HG02840 (cell line): ENCODE measurements around the gene EPHB2.

Experiments
- ATAC-seq: cut with Tn5 transposase; IDR thresholded peaks from one replicate; pipeline ENCODE4 v1.9.1; 2021; ENCODE audit warnings: mild to moderate bottlenecking, moderate library complexity, moderate number of reproducible peaks; ENCODE audit not compliant: unreplicated experiment, low FRiP score

Gene EPHB2

DNA sequence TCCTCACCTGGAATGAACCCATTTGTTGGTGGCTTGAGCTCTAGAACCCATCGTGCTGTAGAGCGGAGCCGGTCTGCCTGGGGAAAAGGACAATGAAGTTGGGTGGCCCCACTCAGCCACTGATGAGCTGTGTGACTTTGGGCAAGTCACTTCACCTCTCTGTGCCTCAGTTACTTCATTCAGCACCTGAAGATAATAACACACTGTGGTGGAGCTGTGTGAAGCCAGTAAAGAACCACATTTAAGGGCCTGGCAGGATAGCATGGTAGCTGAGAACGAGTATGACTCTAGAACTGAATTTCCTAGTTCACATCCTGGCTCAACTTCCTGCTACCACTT, 37.1 kb downstream of the EPHB2 start:
- ATAC-seq = no peak

GRCh38 chr1:22749503-22749902, 38.9 kb downstream of the EPHB2 start:
- no peak for ATAC-seq

DNA sequence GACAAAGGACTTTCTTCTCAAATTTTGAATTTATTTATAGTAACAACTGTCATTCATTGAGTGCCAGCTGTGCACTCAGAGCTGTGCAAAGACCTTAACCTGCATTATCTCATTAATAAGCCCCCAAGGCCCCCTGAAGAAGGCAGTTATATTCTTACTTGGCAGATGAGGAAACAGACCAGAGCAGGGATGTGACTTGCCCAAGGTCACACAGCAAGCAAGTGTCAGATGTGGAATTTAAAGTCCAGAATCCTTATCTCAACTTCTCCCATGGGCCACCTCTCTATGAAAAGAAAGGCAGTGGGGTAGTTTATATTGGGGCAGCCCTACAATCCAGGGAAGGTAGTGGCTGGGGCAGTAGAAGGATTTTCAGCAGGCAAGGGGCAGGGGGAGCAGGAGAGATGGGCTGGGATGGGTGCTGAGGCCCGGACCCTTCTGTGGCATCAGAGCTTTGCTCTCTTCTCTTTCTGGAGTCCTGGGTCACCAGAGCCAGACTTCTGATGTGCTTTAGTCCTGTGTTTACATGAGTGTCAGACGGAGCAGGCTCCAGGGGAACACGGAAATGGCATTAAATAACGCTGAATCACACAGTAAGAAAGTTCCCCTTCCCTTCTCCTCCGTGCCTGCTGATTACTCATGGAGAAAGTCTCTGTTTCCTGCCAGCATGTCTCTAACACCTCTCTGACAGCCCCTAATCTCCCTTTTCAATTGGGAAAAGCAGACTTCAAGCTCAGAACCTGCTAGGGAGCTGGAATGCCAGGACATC, 39.5 kb downstream of the EPHB2 start:
- no peak for ATAC-seq

DNA sequence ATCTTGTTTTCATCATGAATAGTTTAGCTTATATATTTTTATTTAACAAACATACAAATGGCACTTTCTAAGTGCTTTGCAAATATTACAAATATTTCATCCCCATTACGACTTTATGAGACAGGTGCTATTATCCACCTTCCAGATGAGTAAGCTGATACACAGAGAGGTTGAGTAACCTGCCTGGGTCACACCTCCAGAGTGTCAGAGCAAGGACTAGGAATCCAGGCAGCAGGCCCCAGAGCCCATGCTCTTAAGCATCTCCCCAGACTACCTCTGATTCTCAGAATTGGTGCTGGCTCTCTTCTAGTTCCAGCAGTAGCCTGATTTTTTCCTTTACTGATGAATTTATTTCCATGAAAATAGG, 40.0 kb downstream of the EPHB2 start:
- no peak for ATAC-seq

GRCh38 chr1:22751124-22751531, 40.5 kb downstream of the EPHB2 start:
- no peak for ATAC-seq

DNA sequence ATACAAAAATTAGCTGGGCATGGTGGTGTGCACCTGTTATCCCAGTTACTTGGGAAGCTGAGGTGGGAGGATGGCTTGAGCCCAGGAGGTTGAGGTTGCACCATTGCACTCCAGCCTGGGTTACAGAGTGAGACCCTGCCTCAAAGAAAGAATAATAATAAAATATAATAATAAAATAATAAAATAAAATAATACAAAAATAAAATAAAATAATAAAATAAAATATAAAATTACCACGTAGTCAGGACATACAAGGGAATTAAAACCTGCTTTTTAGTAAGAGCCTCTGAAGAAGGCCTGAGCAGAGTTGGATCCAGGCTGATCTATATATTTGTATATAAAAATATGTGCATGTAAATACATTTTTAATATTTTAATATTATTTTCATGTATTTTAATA, 41.7 kb downstream of the EPHB2 start:
- no peak for ATAC-seq

DNA sequence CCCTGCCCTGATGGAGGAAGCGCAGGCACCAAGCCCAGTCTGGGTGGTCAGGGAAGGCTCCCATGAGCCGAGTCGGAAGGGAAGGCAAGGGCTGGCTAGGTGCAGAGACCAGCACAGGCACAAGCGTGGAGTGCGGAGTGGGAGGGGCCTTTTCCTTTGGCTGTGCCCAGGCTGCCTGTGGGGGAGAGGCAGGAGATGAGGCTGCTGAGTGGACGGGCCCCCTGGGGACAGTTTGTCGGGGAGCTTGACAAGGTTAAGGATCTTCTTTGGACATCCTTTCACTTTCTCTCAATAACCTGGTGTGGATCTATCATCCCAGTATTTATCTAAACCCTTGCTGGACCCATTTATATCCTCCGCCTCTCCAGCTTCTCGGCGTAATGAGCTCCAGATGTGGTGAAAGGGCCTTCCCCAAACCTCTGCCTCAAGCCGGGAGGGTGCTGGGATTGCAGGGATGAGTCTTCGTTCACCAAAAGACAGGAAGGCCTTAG, 42.9 kb downstream of the EPHB2 start:
- no peak for ATAC-seq

DNA sequence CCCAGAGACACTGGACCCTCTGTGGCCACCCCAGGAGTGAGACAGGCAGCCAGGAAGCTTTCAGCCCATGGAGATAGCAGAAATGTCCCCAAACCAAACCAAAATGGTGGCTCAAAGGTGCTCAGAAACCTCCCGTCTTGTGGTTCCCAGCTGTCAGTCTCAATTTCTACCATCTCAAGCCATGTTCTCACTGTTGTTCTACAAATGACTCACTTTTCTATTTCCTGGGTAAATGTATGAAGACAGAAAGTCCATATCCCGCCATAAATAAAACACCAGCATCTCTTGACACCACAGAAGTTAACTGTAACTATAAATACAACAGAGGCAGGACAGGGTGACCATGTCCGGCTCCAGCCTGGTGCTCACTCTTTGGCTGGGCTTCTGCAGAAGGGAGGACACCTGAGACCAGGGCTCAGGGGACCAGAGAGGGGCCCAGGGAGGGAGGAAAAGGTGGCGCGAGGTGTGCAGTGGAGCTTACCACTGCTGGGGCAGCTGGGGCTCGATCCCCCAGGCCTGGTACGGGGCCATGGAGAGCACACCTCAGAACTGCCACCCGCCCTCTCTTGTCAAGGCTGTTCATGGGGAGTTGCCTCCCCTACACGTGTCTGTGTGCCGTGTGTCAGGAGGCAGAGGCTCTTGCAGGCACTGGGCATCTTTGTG, 43.6 kb downstream of the EPHB2 start:
- ATAC-seq = no peak

GRCh38 chr1:22754824-22755223, 44.2 kb downstream of the EPHB2 start:
- ATAC-seq = no peak

DNA sequence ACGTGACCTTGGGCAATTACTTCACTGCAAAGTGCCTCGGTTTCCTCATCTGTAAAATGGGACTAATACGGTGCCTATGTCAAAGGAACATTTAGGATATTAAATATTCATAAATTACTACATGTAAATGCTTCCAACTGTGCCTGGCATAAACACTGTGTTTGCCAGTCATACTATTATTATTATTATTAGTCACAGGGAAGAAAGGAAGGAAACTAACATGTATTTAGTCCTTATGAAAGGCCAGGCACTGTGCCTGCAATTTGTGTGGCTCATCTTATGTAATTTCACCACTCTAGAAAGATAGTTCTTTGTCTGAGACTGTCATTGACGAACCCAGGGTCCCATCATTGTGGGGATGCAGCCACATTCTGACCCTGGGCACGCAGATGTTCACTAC, 45.0 kb downstream of the EPHB2 start:
- no peak for ATAC-seq

DNA sequence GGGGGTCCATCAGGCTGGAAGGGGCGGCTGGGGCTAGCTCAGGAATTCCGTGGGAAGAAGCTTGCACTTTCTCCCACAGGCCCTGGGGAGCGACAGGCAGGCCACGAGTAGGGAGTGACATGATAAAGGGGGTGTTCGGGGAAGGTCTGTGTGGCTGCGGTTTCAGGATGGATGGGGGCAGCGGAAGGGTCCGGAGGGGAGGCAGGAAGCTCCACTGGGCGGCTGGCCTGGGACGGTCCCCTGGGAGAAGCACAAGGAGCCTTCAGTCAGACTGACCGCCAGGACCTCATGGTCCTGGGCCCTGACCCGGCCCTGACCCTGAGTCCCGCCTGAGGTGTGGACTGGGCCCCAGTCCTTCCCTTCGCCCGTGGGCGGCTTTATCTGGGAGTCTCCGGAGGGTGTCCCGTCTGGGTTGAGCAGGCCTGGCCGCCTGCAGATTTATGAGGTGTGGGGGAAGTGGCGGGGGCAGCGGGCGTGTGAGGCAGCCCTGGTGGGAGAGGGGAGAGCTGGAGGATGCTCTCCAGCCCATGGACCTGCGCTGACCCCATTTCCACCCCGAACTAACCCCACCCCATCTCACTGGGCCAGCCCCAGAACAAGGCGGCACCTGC, 45.6 kb downstream of the EPHB2 start:
- no peak for ATAC-seq

DNA sequence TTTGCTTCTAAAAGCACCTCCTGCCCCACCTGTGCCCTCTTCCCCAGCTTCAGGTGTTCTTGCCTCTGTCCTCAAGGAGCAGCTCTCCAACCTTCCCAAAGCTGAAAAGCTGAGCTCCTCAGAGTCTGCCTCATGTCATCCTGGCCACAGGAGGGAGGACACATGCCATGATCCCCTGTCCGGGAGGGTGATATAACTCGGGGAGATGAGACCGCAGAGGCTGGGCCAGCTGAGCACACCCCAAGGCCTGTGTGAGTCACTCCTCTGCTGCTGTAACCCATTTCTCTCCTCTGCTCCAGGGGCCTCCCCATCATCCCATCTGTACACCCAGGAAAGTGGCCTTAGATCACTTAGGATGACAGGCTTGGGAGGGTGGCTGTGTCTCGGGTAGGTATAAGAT, 49.8 kb downstream of the EPHB2 start:
- ATAC-seq = no peak

- ATAC-seq = no peak
Observed at GRCh38 chr1:22761101-22761500, 50.5 kb downstream of the EPHB2 start.

GRCh38 chr1:22761821-22762220, 51.2 kb downstream of the EPHB2 start:
- no peak for ATAC-seq

- ATAC-seq = no peak
Observed at GRCh38 chr1:22763487-22764200, 53.0 kb downstream of the EPHB2 start.

DNA sequence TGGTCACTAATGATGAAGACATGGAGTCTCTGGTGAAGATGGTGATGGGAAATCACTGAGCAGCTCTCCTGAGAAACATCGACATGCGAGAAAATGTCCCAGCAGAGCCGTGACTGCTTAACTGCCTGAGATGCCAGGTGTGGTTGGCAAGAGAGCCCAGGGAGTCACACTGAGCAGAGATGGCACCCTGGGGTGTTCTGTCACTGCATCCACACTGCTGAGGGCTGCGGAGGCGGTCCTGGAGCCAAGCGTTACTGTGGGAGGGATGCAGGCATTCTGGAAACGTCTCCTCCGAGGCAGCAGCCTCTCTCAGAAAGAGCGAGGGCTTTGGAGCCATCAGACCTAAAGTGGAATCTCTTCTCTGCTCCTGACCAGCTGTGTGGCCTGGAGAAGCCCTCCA, 57.2 kb downstream of the EPHB2 start:
- ATAC-seq = no peak

- no peak for ATAC-seq
Observed at GRCh38 chr1:22769932-22770331, 59.3 kb downstream of the EPHB2 start.

DNA sequence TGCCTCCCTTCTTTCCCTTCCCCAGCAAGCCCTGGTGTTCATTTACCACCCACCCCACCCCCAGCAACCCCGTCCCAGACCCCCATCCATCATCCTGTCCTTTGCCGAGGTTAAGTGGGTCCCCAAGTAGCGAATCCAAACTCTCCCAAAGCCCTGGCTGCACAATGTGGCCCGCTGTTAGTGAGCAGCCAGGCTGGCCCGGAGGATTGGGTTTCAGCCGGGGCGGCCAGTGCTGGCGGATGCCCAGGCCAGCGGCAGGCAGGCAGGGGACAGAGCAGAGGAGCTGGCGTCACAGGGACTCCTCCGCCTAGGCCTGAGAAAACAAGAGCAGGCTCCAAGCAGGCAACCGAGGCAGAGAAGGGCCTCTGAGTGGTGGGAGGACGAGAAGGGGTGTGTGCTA, 61.4 kb downstream of the EPHB2 start:
- ATAC-seq = no peak

- ATAC-seq = no peak
Observed at GRCh38 chr1:22773981-22774832, 63.6 kb downstream of the EPHB2 start.

DNA sequence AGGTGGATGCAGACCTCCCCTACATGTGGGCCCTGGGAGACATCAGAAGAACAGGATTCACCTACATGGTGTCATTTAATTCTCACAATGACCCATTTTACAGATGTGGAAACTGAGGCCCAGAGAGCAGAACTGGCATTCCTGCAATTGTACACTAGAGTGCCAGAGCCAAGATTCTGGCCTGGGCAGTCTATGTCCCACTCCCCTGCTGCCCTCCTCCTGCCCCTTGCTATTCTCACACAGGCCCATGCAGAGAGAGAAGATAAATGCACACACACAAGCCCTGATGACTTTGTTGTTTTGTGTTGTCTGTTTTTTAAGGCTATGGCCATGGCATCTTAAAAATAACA, 64.2 kb downstream of the EPHB2 start:
- no peak for ATAC-seq
